Endothelial cell of umbilical vein (primary cell): ENCODE data around the gene GPR75. TPM values are rescaled to one million over a fixed set of nuclear protein-coding genes. Genes with fewer than 3 reads are reported as not detected.

Experiments used
- BruUV-seq: library from RNA; stranded (reverse); fragments of 400-500 nt; replicated peaks from 2 replicates; lab custom pipeline; 2021; lab: Mats Ljungman, UMichigan
- CTCF ChIA-PET: fragments of 300-600, 350-600 bp; sonication (Branson Sonifier 250); formaldehyde crosslinking; loops from one replicate; lab custom pipeline; 2021; ENCODE audit warnings: antibody characterized with exemption, inconsistent platforms; lab: Charles Lee
- POLR2A ChIA-PET: fragments of 300-600, 350-600 bp; sonication (Branson Sonifier 250); formaldehyde crosslinking; loops from one replicate; lab custom pipeline; 2021; ENCODE audit warnings: antibody characterized with exemption, inconsistent platforms; lab: Charles Lee
- DNase-seq: peaks from one replicate; pipeline ENCODE4 v3.0.0-alpha.2; 2011; ENCODE audit warnings: low read depth, low spot score
- FAIRE-seq: peaks from 2 replicates; lab custom pipeline; 2011; peaks lifted over from hg19 to GRCh38; lab: Jason Lieb, UNC
- H2AFZ ChIP-seq: 2 replicates; pipeline ENCODE4 v1.6.0; 2012; ENCODE audit warnings: low read depth, low read length, control low read depth, inconsistent platforms
- H3K27ac ChIP-seq: 2 replicates; pipeline ENCODE4 v1.5.1; 2011; ENCODE audit warnings: low read depth, mild to moderate bottlenecking, control low read depth, low read length, moderate library complexity; ENCODE audit not compliant: insufficient read depth
- H3K27me3 ChIP-seq, 2 experiments: 2 replicates each; pipeline versions ENCODE4 v1.6.0 to v1.6.1; 2011; ENCODE audit warnings: low read length in 2 of 2, mixed read lengths in 1 of 2; ENCODE audit not compliant: control insufficient read depth in 2 of 2, insufficient read depth in 2 of 2
- H3K36me3 ChIP-seq, 2 experiments: 2 replicates in 1 of 2; 3 replicates in 1 of 2; pipeline ENCODE4 v1.5.1; 2011; ENCODE audit warnings: low read length in 2 of 2, mild to moderate bottlenecking in 1 of 2, moderate library complexity in 1 of 2; ENCODE audit not compliant: control insufficient read depth in 2 of 2, insufficient read depth in 2 of 2; ENCODE audit errors: extremely low read depth in 1 of 2
- H3K4me1 ChIP-seq: 3 replicates; pipeline ENCODE4 v1.5.1; 2011; ENCODE audit warnings: mild to moderate bottlenecking, low read length; ENCODE audit not compliant: control insufficient read depth, insufficient read depth; ENCODE audit errors: extremely low read depth
- H3K4me2 ChIP-seq: 2 replicates; pipeline ENCODE4 v1.6.1; 2011; ENCODE audit warnings: low read length, control low read depth, mixed read lengths; ENCODE audit not compliant: insufficient read depth
- H3K4me3 ChIP-seq, 3 experiments: fragments of 200-600 bp in 1 of 3; sonication (generic), shearing (Covaris generic) in 1 of 3; replicated peaks in 1 of 3; 2 replicates each; pipeline ENCODE4 v1.5.1; 2011 to 2016; ENCODE audit warnings: control low read depth in 3 of 3, low read length in 3 of 3, mild to moderate bottlenecking in 2 of 3, inconsistent platforms in 1 of 3, low read depth in 1 of 3, moderate library complexity in 1 of 3; ENCODE audit not compliant: insufficient read depth in 1 of 3
- H3K79me2 ChIP-seq: 2 replicates; pipeline ENCODE4 v1.6.0; 2012; ENCODE audit warnings: low read length, inconsistent platforms; ENCODE audit not compliant: control insufficient read depth, insufficient read depth
- H3K9ac ChIP-seq: replicated peaks from 2 replicates; pipeline ENCODE3; 2011; ENCODE audit warnings: low read length, control low read depth; ENCODE audit not compliant: insufficient read depth; ENCODE audit errors: extremely low read depth
- H3K9me1 ChIP-seq: replicated peaks from 3 replicates; pipeline ENCODE4 v1.6.0; 2011; ENCODE audit warnings: mild to moderate bottlenecking, low read length; ENCODE audit not compliant: control insufficient read depth, insufficient read depth; ENCODE audit errors: extremely low read depth
- H3K9me3 ChIP-seq: replicated peaks from 2 replicates; pipeline ENCODE4 v1.5.1; 2012; ENCODE audit warnings: low read length, inconsistent platforms; ENCODE audit not compliant: control insufficient read depth, insufficient read depth
- H4K20me1 ChIP-seq: replicated peaks from 2 replicates; pipeline ENCODE3; 2011; ENCODE audit warnings: mild to moderate bottlenecking, low read length; ENCODE audit not compliant: control insufficient read depth, insufficient read depth; ENCODE audit errors: extremely low read depth
- CTCF ChIP-seq, 2 donors: IDR thresholded peaks; 1 replicate in 1 of 2; 2 replicates in 1 of 2; pipeline ENCODE4 v1.5.1; 2011; ENCODE audit warnings: low read length in 2 of 2, mild to moderate bottlenecking in 2 of 2, moderate library complexity in 2 of 2, control low read depth in 1 of 2, inconsistent platforms in 1 of 2, low read depth in 1 of 2; ENCODE audit not compliant: insufficient read depth in 1 of 2; ENCODE audit errors: extremely low read depth in 1 of 2
- EZH2 ChIP-seq: IDR thresholded peaks from 2 replicates; pipeline ENCODE4 v1.6.1; 2012; ENCODE audit warnings: borderline replicate concordance, low read depth, mild to moderate bottlenecking, moderate library complexity, low read length, inconsistent platforms; ENCODE audit not compliant: severe bottlenecking
- FOS ChIP-seq: IDR thresholded peaks from 2 replicates; pipeline ENCODE4 v1.6.1; 2011; ENCODE audit warnings: mild to moderate bottlenecking, low read length, moderate library complexity, borderline replicate concordance; ENCODE audit not compliant: insufficient read depth
- GATA2 ChIP-seq: IDR thresholded peaks from 2 replicates; pipeline ENCODE4 v1.7.0; 2011; ENCODE audit warnings: low read depth, mild to moderate bottlenecking, moderate library complexity, mixed read lengths, low read length; ENCODE audit not compliant: insufficient read length, insufficient read depth
- JUN ChIP-seq: IDR thresholded peaks from 2 replicates; pipeline ENCODE4 v1.6.1; 2011; ENCODE audit warnings: borderline replicate concordance, low read depth; ENCODE audit not compliant: insufficient read length, insufficient read depth
- MAX ChIP-seq: IDR thresholded peaks from 2 replicates; pipeline ENCODE4 v1.6.1; 2011; ENCODE audit not compliant: insufficient read depth, insufficient read length
- MYC ChIP-seq: IDR thresholded peaks from one replicate; pipeline ENCODE4 v1.6.1; 2011; ENCODE audit warnings: mild to moderate bottlenecking, low read depth, low read length
- POLR2A ChIP-seq: IDR thresholded peaks from 2 replicates; pipeline ENCODE4 v1.6.1; 2012; ENCODE audit warnings: low read depth, mild to moderate bottlenecking, control low read depth, low read length
- POLR2AphosphoS5 ChIP-seq: IDR thresholded peaks from 2 replicates; pipeline ENCODE4 v1.6.1; 2012; ENCODE audit warnings: low read depth, mild to moderate bottlenecking, control low read depth, low read length, moderate library complexity; ENCODE audit not compliant: insufficient read depth
- dilution Hi-C: fragments of 300-500 bp; cut with MboI; formaldehyde crosslinking; loops from one replicate; pipeline ENCODE4 v1.15.0; 2019; ENCODE audit warnings: low sequenced_read_pairs; ENCODE audit not compliant: extremely low pct_ligation_motif_present
- intact Hi-C: fragments of 100-400 bp; cut with micrococcal nuclease; formaldehyde crosslinking; loops from one replicate; pipeline ENCODE4 v1.10.0; 2022
- polyA plus RNA-seq, 4 experiments: library from polyadenylated mRNA; depleted of rRNA in 3 of 4; stranded (reverse) in 3 of 4; unstranded in 1 of 4; fragments of >200 nt; gene quantifications; 2 replicates each; pipeline versions ENCODE4 v1.2.1 to v1.2.3, GENCODE V29; 2011 to 2012; ENCODE audit warnings: missing spikeins in 1 of 4
- total RNA-seq: library from RNA; stranded (reverse); gene quantifications from 2 replicates; pipeline ENCODE4 v1.2.3, GENCODE V29; 2021

Gene GPR75
- total and polyA plus RNA-seq, 2 donors (not counting 3 experiments of a cell fraction or from before 2014, with no cell fraction given): 4.4 to 4.7 TPM

DNA sequence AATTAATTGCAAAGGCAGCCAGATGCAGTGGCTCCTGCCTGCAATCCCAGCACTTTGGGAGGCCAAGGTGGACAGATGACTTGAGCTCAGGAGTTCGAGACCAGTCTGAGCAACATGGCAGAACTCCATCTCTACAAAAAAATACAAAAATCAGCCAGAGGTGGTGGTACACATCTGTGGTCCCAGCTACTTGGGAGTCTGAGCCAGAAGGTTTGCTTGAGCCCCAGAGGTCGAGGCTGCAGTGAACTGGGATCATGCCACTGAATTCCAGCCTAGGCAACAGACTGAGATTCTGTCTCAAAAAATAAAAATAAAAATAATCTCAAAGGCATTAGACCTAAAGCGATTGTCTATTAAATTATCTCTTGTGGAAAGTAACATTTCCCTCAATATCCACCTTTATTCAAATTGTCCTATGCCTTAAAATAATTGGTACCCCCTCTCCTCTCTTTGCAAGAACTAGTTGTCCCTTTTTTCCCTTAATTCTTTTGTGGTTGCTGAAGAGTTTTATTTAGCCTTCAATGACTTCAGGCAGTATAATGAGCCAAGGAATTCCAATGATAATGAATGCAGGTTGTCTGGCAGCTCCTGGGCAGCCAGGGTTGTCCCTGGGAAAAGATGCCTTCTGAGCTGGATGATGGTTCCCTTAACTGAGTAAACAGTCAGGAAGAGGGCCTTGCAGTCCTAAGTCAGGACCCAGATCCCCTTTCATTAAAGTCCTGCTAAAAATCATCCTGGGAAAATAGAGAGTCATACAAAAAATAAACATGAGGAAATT, 32.2 kb downstream of the GPR75 start:
- ChIA-PET POLR2A (no interaction called here), CTCF (no interaction called here)
- Histone ChIP-seq H3K36me3 (no peaks in the 10 kb centered on the region), H3K27me3 (no peaks in the 10 kb centered on the region), H4K20me1 (no peaks in the 10 kb centered on the region), H3K9me1 (no peaks in the 10 kb centered on the region), H3K9me3 (no peaks in the 10 kb centered on the region), H3K4me2 (no peak overlapping the region), H3K27ac (no peak overlapping the region), H3K79me2 (no peaks in the 10 kb centered on the region), H2AFZ (no peak overlapping the region), H3K4me1 (no peaks in the 10 kb centered on the region), H3K4me3 (no peak overlapping the region), H3K9ac (no peak overlapping the region)
- TF ChIP-seq EZH2: no peak
- TF ChIP-seq MYC: no peak
- TF ChIP-seq POLR2A: no peak
- TF ChIP-seq JUN: no peak
- no peak for TF ChIP-seq FOS
- no peak for TF ChIP-seq MAX
- no peak for TF ChIP-seq CTCF (IDR thresholded peaks at IDR 0.05; ENCODE audit: extremely low read depth in 1 of 2, insufficient read depth in 1 of 2, low read depth in 1 of 2, low read length in 2 of 2)
- no peak for TF ChIP-seq GATA2
- TF ChIP-seq POLR2AphosphoS5: no peak
- no peak for FAIRE-seq
- BruUV-seq: no TSS peak
- intact Hi-C loops (no loop called here), dilution Hi-C loops (no loop called here)
- no peak for DNase-seq
